MM.1S (cell line): ENCODE measurements around the gene NR1I3.
A peak's percentile ranks its signal among the peaks of the same experiment; 100 is the strongest.

ENCODE experiments used
- DNase-seq: peaks from one replicate; pipeline ENCODE4 v3.0.0-alpha.2; 2015
- H2AFZ ChIP-seq: fragments of 300-600 bp; sonication (generic); 2 replicates; pipeline ENCODE4 v1.6.0; 2016; ENCODE audit warnings: antibody characterized with exemption, low read length
- H3F3A ChIP-seq: fragments of 300-600 bp; sonication (generic); 2 replicates; pipeline ENCODE4 v1.6.1; 2016; ENCODE audit warnings: mild to moderate bottlenecking, antibody characterized with exemption, low read length, moderate library complexity, mixed read lengths; ENCODE audit not compliant: insufficient read depth
- H3K27ac ChIP-seq: fragments of 300-600 bp; sonication (generic); 2 replicates; pipeline ENCODE4 v1.5.1; 2016; ENCODE audit warnings: mild to moderate bottlenecking, low read length
- H3K27me3 ChIP-seq: fragments of 300-600 bp; sonication (generic); replicated peaks from 2 replicates; pipeline ENCODE4 v1.6.0; 2016; ENCODE audit warnings: low read length; ENCODE audit not compliant: insufficient read depth
- H3K36me3 ChIP-seq: fragments of 300-600 bp; sonication (generic); replicated peaks from 2 replicates; pipeline ENCODE4 v1.6.1; 2016; ENCODE audit warnings: mild to moderate bottlenecking, low read length, mixed read lengths; ENCODE audit not compliant: insufficient read depth
- H3K4me1 ChIP-seq: fragments of 300-600 bp; sonication (generic); 2 replicates; pipeline ENCODE4 v1.6.1; 2016; ENCODE audit warnings: low read length, mixed read lengths
- H3K4me2 ChIP-seq: fragments of 300-600 bp; sonication (generic); 2 replicates; pipeline ENCODE4 v1.6.0; 2016; ENCODE audit warnings: low read depth, low read length
- H3K4me3 ChIP-seq: fragments of 300-600 bp; sonication (generic); 2 replicates; pipeline ENCODE4 v1.5.1; 2016; ENCODE audit warnings: low read length, mixed read lengths
- H3K79me2 ChIP-seq: fragments of 300-600 bp; sonication (generic); 2 replicates; pipeline ENCODE4 v1.6.1; 2016; ENCODE audit warnings: mixed run types, low read length, mixed read lengths
- H3K9ac ChIP-seq: fragments of 300-600 bp; sonication (generic); 2 replicates; pipeline ENCODE4 v1.6.1; 2016; ENCODE audit warnings: low read length, mixed read lengths
- H3K9me2 ChIP-seq: fragments of 300-600 bp; sonication (generic); replicated peaks from 2 replicates; pipeline ENCODE4 v1.6.1; 2016; ENCODE audit warnings: mild to moderate bottlenecking, low read length, mixed read lengths; ENCODE audit not compliant: insufficient read depth
- H3K9me3 ChIP-seq: fragments of 300-600 bp; sonication (generic); replicated peaks from 2 replicates; pipeline ENCODE4 v1.6.1; 2016; ENCODE audit warnings: mild to moderate bottlenecking, low read length, mixed read lengths; ENCODE audit not compliant: insufficient read depth
- H4K20me1 ChIP-seq: fragments of 300-600 bp; sonication (generic); 2 replicates; pipeline ENCODE4 v1.6.1; 2016; ENCODE audit warnings: mild to moderate bottlenecking, low read length, moderate library complexity, mixed read lengths; ENCODE audit not compliant: insufficient read depth
- EZH2 ChIP-seq: fragments of 300-600 bp; sonication (generic); optimal IDR thresholded peaks from 2 replicates; pipeline ENCODE3; 2017; ENCODE audit warnings: low read depth, mild to moderate bottlenecking, antibody characterized with exemption, low read length, mixed read lengths
- EZH2phosphoT487 ChIP-seq: fragments of 300-600 bp; sonication (generic); IDR thresholded peaks from 2 replicates; pipeline ENCODE4 v1.6.1; 2018; ENCODE audit warnings: antibody characterized with exemption, low read length
- TF ChIP-seq, protein P1 (sequence below): fragments of 300-600 bp; sonication (generic); IDR thresholded peaks from 2 replicates; pipeline ENCODE4 v1.5.1; 2016; ENCODE audit warnings: antibody characterized with exemption, low read length, mixed read lengths

Gene NR1I3

DNA sequence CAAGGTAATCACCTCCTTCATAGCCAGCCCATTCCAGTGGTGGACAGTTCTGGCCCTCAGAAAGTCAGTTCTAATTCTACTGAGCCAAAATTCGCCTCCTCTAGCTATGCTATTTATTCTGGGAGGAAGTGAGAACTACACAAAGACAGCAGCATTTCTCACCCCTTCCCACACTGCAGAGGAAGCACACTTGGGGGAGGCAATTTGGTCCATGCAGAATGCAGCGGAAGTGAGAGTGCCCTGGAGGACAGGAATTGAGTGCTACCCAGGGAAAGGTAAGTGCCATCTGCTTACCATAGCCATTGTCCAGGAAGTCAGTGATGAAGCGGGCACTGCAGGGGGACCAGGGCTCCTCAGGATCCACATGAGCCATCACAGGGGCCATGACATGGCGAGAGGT, 42.8 kb downstream of the NR1I3 start:
- Histone ChIP-seq H3K27me3 (no peaks in the 10 kb centered on the region), H4K20me1 (no peaks in the 10 kb centered on the region), H3K9ac (no peak overlapping the region), H3K79me2 (no peaks in the 10 kb centered on the region), H2AFZ (0 out of 2 replicates have a peak overlapping the region, but pooled peaks have one; percentile 2), H3K27ac (0 out of 2 replicates have a peak overlapping the region, but pooled peaks have one; percentile 0), H3K4me3 (no peak overlapping the region), H3F3A (0 out of 2 replicates have a peak, but pooled peaks cover 4% of the 10 kb centered on the region), H3K4me1 (peaks cover 13% of the 10 kb centered on the region), H3K36me3 (no peaks in the 10 kb centered on the region), H3K9me2 (no peaks in the 10 kb centered on the region), H3K4me2 (no peak overlapping the region), H3K9me3 (no peaks in the 10 kb centered on the region)
- TF ChIP-seq EZH2 = no peak
- no peak for TF ChIP-seq EZH2phosphoT487
- TF ChIP-seq, protein P1, sequence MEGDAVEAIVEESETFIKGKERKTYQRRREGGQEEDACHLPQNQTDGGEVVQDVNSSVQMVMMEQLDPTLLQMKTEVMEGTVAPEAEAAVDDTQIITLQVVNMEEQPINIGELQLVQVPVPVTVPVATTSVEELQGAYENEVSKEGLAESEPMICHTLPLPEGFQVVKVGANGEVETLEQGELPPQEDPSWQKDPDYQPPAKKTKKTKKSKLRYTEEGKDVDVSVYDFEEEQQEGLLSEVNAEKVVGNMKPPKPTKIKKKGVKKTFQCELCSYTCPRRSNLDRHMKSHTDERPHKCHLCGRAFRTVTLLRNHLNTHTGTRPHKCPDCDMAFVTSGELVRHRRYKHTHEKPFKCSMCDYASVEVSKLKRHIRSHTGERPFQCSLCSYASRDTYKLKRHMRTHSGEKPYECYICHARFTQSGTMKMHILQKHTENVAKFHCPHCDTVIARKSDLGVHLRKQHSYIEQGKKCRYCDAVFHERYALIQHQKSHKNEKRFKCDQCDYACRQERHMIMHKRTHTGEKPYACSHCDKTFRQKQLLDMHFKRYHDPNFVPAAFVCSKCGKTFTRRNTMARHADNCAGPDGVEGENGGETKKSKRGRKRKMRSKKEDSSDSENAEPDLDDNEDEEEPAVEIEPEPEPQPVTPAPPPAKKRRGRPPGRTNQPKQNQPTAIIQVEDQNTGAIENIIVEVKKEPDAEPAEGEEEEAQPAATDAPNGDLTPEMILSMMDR = no peak
- DNase-seq = no peak

DNA sequence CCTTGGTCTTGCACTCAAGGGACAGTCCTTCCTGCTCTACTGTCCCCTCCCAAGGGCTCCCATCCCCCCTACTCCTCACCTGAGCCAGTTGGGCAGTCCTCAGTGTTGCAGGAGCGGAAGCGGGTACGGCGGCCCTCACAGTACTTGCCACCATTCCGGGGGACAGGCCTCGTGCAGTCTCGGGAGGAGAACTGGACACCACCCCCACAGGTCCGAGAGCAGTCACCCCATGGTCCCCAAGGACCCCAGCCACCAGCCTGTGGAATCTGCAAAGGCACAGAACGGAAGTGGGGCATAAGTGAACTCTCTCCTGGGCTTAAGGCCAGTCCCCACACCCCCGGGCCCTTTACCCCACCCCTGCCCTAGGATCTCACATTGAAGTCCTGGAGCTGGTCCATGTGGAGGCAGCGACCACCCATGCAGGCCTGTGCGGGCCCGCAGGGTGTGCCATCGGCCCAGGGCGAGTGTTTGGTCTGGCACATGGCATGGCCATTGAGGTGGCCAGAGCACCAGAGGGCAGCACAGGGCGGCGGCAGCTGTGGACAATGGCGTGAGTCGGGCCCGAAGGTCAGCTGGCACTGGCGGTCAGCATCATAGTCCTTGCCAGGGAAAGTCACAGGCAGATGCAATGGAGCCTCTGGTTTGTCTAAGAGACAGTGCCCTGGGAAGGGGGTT, 44.3 kb downstream of the NR1I3 start:
- Histone ChIP-seq H3F3A (0 out of 2 replicates have a peak, but pooled peaks cover 4% of the 10 kb centered on the region), H3K36me3 (no peaks in the 10 kb centered on the region), H3K27me3 (no peaks in the 10 kb centered on the region), H3K9me3 (no peaks in the 10 kb centered on the region), H4K20me1 (no peaks in the 10 kb centered on the region), H3K4me1 (peaks cover 13% of the 10 kb centered on the region), H3K4me3 (no peak overlapping the region), H3K4me2 (no peak overlapping the region), H3K9me2 (no peaks in the 10 kb centered on the region), H3K27ac (no peak overlapping the region), H3K9ac (no peak overlapping the region), H2AFZ (peak overlapping the region; percentile 86; the same call in 1 of the 2 replicates), H3K79me2 (no peaks in the 10 kb centered on the region)
- no peak for TF ChIP-seq EZH2
- TF ChIP-seq, protein P1 = peak; percentile 6; the same call in 1 of the 2 replicates
- DNase-seq = no peak

DNA sequence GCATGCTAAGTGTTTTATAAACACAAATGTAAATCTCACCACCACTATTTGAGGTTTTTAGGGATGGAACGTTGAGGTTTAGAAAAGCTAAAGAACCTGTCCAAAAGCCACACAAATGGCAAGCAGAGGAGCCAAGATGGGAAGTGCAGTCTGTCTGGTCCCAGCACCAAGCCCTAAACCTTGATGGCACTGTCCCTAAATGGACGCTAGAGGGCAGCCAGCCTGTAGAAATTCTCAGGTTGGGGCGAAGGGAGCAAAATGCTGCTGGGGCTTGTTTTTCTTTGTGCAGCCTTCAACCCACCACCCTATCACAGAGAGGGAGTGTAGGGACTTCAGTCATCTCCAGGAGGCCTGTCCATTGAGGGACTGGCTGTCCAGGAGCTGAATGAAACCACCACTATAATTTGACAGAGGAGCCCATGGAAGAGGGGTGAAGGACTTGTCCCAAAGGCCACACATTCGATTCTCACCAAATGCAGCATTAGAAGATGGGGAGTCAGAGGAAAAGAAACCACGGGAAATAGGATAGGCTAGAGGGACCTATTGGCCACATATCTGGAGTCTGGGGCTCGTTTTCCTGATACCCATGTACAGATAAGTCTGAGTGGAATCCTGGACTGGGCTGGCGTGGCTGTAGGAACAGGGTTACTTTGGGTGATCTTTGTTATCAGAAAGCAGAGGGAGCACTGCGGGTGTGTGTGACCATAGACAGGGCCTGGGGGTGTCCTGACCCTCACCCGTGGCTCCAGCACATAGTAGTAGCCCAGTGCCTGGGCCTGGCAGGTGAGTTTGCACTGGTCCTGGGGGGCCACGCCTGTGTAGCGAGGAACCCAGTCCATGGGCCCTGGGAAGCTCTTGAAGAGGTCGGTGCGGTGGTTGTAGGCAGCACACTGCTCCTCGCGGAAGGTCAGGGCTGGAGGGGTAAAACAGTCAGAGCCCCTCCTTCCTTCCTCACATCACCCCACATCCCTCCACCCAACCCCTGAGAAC, 45.2 kb downstream of the NR1I3 start:
- Histone ChIP-seq H3K9me2 (no peaks in the 10 kb centered on the region), H3K4me1 (peaks cover 13% of the 10 kb centered on the region), H2AFZ (peak overlapping the region; percentile 86), H3K9ac (peak overlapping the region; percentile 4; the same call in 1 of the 2 replicates), H3K9me3 (no peaks in the 10 kb centered on the region), H3K79me2 (no peaks in the 10 kb centered on the region), H3K36me3 (no peaks in the 10 kb centered on the region), H3K4me2 (peak overlapping the region; percentile 25; the same call in 1 of the 2 replicates), H3K27ac (no peak overlapping the region), H3F3A (0 out of 2 replicates have a peak, but pooled peaks cover 4% of the 10 kb centered on the region), H3K4me3 (no peak overlapping the region), H3K27me3 (no peaks in the 10 kb centered on the region), H4K20me1 (no peaks in the 10 kb centered on the region)
- no peak for TF ChIP-seq EZH2phosphoT487
- TF ChIP-seq, protein P1 = peak; percentile 99
- DNase-seq = peak; percentile 89
